ENCODE data around the gene SOHLH1. TPM values are rescaled to one million over a fixed set of nuclear protein-coding genes. Genes with fewer than 3 reads are reported as not detected.

Gene SOHLH1
- polyA plus RNA-seq, 2 of the 4 experiments (the other 2 are of a cell fraction) = not detected

DNA sequence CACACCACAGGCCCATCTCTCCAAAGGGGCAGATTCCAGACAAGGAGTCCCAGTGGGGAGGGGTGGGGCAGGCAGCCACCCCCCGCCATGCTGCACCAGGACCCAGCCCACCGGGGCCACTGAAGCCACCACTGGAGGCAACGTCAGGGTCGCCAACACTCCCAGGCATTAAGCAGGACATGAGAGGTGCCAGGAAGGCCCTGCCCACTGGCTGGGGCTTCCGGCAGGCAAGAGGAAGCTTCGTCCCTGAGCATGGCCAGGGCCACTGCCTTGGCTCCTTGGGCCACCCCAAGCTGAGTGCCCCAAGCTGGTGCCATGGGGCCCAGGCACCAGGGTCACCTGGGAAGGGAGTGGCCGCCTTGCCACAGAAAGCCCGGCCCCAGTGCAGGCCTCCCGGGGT, 20.2 kb upstream of the SOHLH1 start:
- no peak for DNase-seq (ENCODE audit: low read depth in 1 of 2, low spot score in 1 of 2)
- POLR2A ChIA-PET = no interaction called here
- Histone ChIP-seq H3K4me1 (peaks cover 3% of the 10 kb centered on the region; the same call in 1 of the 3 replicates), H3K4me2 (no peak overlapping the region), H3K27ac (no peak overlapping the region), H3K9me3 (no peaks in the 10 kb centered on the region), H3K4me3 (no peak overlapping the region)
- no peak for ATAC-seq
- FAIRE-seq = no peak
- TF ChIP-seq, protein P1, sequence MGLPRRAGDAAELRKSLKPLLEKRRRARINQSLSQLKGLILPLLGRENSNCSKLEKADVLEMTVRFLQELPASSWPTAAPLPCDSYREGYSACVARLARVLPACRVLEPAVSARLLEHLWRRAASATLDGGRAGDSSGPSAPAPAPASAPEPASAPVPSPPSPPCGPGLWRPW (IDR thresholded peaks at IDR 0.05) = no peak
- TF ChIP-seq EHMT2 (IDR thresholded peaks at IDR 0.05; ENCODE audit: low read depth) (no peak), EP300 (IDR thresholded peaks at IDR 0.05) (no peak), RARB (CRISPR knock-in tag; IDR thresholded peaks at IDR 0.05) (no peak), BHLHE40 (IDR thresholded peaks at IDR 0.05; ENCODE audit: low read depth, low read length) (no peak), HOXA7 (CRISPR knock-in tag; IDR thresholded peaks at IDR 0.05) (no peak), CBX8 (IDR thresholded peaks at IDR 0.05) (no peak), RFX5 (IDR thresholded peaks at IDR 0.05) (no peak), HOXB13 (CRISPR knock-in tag; IDR thresholded peaks at IDR 0.05; ENCODE audit: low read depth) (no peak), JUNB (IDR thresholded peaks at IDR 0.05) (no peak), NFE2L2 (conservative IDR thresholded peaks at IDR 0.05; ENCODE audit: low read length) (no peak), SREBF2 (IDR thresholded peaks at IDR 0.05) (no peak), KDM1A (IDR thresholded peaks at IDR 0.05; ENCODE audit: low read depth) (no peak), SMC3 (IDR thresholded peaks at IDR 0.05) (no peak), CEBPB (IDR thresholded peaks at IDR 0.05) (no peak)
- TF ChIP-seq, protein P2, sequence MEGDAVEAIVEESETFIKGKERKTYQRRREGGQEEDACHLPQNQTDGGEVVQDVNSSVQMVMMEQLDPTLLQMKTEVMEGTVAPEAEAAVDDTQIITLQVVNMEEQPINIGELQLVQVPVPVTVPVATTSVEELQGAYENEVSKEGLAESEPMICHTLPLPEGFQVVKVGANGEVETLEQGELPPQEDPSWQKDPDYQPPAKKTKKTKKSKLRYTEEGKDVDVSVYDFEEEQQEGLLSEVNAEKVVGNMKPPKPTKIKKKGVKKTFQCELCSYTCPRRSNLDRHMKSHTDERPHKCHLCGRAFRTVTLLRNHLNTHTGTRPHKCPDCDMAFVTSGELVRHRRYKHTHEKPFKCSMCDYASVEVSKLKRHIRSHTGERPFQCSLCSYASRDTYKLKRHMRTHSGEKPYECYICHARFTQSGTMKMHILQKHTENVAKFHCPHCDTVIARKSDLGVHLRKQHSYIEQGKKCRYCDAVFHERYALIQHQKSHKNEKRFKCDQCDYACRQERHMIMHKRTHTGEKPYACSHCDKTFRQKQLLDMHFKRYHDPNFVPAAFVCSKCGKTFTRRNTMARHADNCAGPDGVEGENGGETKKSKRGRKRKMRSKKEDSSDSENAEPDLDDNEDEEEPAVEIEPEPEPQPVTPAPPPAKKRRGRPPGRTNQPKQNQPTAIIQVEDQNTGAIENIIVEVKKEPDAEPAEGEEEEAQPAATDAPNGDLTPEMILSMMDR (IDR thresholded peaks at IDR 0.05) = no peak
- TF ChIP-seq, protein P3, sequence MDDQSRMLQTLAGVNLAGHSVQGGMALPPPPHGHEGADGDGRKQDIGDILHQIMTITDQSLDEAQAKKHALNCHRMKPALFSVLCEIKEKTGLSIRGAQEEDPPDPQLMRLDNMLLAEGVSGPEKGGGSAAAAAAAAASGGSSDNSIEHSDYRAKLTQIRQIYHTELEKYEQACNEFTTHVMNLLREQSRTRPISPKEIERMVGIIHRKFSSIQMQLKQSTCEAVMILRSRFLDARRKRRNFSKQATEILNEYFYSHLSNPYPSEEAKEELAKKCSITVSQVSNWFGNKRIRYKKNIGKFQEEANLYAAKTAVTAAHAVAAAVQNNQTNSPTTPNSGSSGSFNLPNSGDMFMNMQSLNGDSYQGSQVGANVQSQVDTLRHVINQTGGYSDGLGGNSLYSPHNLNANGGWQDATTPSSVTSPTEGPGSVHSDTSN (IDR thresholded peaks at IDR 0.05) = no peak
- TF ChIP-seq, protein P4, sequence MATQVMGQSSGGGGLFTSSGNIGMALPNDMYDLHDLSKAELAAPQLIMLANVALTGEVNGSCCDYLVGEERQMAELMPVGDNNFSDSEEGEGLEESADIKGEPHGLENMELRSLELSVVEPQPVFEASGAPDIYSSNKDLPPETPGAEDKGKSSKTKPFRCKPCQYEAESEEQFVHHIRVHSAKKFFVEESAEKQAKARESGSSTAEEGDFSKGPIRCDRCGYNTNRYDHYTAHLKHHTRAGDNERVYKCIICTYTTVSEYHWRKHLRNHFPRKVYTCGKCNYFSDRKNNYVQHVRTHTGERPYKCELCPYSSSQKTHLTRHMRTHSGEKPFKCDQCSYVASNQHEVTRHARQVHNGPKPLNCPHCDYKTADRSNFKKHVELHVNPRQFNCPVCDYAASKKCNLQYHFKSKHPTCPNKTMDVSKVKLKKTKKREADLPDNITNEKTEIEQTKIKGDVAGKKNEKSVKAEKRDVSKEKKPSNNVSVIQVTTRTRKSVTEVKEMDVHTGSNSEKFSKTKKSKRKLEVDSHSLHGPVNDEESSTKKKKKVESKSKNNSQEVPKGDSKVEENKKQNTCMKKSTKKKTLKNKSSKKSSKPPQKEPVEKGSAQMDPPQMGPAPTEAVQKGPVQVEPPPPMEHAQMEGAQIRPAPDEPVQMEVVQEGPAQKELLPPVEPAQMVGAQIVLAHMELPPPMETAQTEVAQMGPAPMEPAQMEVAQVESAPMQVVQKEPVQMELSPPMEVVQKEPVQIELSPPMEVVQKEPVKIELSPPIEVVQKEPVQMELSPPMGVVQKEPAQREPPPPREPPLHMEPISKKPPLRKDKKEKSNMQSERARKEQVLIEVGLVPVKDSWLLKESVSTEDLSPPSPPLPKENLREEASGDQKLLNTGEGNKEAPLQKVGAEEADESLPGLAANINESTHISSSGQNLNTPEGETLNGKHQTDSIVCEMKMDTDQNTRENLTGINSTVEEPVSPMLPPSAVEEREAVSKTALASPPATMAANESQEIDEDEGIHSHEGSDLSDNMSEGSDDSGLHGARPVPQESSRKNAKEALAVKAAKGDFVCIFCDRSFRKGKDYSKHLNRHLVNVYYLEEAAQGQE (IDR thresholded peaks at IDR 0.05) = no peak
- TF ChIP-seq, protein P5, sequence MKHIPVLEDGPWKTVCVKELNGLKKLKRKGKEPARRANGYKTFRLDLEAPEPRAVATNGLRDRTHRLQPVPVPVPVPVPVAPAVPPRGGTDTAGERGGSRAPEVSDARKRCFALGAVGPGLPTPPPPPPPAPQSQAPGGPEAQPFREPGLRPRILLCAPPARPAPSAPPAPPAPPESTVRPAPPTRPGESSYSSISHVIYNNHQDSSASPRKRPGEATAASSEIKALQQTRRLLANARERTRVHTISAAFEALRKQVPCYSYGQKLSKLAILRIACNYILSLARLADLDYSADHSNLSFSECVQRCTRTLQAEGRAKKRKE (CRISPR knock-in tag; IDR thresholded peaks at IDR 0.05; ENCODE audit: low read depth) = no peak
- no CpG with 5 or more reads among the region's 9 CpGs for WGBS (ENCODE audit: missing lambda C conversion rate)
- CTCF ChIA-PET = interaction anchor here (0.8 to 1.5 kb wide), 4 partner anchors 17 to 146 kb away, joined by 3 to 4 read pairs (median 3); partner anchors contain the start of gene KCNT1

DNA sequence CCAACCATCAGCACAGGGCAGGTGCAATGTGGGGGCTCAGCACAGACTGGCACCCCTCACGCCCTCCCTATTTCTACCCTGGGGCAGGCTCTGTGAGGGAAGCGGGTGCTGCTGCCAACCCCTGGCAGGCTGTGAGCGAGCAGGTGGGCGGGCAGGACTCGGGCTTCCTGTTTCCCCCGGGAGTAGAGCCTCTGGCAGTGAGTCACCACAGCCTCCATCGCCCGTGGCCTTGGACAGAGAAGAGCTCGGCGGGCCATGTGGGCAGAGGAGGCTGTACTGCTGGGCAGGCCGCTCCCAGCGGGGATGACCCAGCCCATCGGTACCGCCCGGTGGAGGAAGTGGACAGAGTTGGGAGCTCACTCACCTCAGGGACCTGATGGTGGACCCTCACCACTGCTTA, 19.3 kb upstream of the SOHLH1 start:
- TF ChIP-seq HOXB5 (CRISPR knock-in tag; IDR thresholded peaks at IDR 0.05) = no peak
- TF ChIP-seq FOSL2 (IDR thresholded peaks at IDR 0.05) = no peak
- TF ChIP-seq FOSL2 (CRISPR knock-in tag; IDR thresholded peaks at IDR 0.05) = peak; percentile 38; the same call in 1 of the 2 replicates
- 0 out of 6 replicates have a peak overlapping the region, but pooled peaks of 1 of the 2 experiments have one; percentile 37 for H3K27ac ChIP-seq
- DNase-seq (ENCODE audit: low read depth in 1 of 2, low spot score in 1 of 2) = peak; percentile 35 to 45
- no peaks in the 10 kb centered on the region for H3K4me1 ChIP-seq
- CTCF ChIA-PET = interaction anchor here (1.1 to 1.5 kb wide), 2 partner anchors 12 to 18 kb away, joined by 3 read pairs; no protein-coding TSS in a partner anchor
- POLR2A ChIA-PET = no interaction called here
- H3K4me2 ChIP-seq = no peak overlapping the region
- 35% methylated on average over 2 of the region's 15 CpGs for WGBS (ENCODE audit: missing lambda C conversion rate)
- H3K9me3 ChIP-seq = no peaks in the 10 kb centered on the region
- no peak overlapping the region for H3K4me3 ChIP-seq
- peak; percentile 46 to 72; a peak in 4 of 6 replicates for ATAC-seq
- no peak for FAIRE-seq

All from A549 (cell line).